Embryonic facial prominence (tissue), 1 donor: Measurements from ENCODE around the gene PAAF1.

Experiments
- DNase-seq: peaks from one replicate; pipeline ENCODE4 v3.0.0-alpha.2; 2016; ENCODE audit errors: extremely low spot score

The PAAF1 gene, protein sequence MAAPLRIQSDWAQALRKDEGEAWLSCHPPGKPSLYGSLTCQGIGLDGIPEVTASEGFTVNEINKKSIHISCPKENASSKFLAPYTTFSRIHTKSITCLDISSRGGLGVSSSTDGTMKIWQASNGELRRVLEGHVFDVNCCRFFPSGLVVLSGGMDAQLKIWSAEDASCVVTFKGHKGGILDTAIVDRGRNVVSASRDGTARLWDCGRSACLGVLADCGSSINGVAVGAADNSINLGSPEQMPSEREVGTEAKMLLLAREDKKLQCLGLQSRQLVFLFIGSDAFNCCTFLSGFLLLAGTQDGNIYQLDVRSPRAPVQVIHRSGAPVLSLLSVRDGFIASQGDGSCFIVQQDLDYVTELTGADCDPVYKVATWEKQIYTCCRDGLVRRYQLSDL

DNA sequence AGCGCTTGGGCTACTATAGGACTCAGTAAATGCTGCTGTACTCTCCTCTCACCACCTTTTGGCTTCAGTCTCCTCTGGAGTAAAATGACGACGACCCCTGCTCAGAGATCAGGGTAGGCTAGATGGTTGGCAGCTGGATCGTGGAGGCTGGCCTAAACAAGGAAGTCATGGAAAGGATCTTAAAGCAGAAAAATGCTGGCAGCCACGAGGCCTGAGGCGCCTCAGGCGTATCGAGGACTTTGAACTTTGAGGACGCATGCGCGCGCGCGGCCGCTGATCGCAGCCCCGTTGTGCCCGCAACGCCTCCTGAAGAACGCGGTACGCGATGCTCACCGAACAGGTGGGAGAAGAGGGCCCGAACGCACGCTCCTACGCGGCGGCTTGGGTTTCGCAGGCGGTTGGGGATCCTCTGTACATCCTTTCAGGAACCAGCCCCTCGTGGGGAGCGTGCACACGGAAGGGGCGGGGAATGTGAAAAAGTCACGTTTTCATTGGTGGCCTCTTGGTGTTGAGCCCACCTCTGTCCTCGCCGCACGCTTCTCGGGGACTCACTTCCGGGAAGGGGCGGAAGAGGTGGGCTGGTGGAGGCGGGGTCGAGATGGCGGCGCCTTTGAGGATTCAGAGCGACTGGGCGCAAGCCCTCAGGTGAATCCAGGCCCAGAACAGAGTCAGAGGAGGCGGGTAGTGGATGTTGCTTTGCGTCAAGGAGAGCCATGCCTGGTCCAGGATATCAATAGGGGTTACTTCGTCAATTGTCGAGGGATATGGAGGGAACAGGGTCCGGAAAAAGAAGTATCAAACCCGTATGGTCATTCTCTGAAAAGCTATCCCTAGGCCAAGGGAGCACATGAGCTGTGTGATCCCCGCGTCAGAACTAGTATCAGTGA, at the start of gene PAAF1, which contains the start of gene COA4:
Gene PAAF1, plus strand, starts transcription at position 576 of the 887 bp plus-strand sequence. Its CDS starts 23 bp downstream, at position 599.
Gene COA4, minus strand, starts transcription at position 423 of the 887 bp plus-strand sequence. CDS start 3,468 bp downstream, outside the sequence.
- peak; percentile 95 for DNase-seq

GRCh38 chr11:73830261-73830660, 46.5 kb upstream of the PAAF1 start:
- no peak for DNase-seq

DNA sequence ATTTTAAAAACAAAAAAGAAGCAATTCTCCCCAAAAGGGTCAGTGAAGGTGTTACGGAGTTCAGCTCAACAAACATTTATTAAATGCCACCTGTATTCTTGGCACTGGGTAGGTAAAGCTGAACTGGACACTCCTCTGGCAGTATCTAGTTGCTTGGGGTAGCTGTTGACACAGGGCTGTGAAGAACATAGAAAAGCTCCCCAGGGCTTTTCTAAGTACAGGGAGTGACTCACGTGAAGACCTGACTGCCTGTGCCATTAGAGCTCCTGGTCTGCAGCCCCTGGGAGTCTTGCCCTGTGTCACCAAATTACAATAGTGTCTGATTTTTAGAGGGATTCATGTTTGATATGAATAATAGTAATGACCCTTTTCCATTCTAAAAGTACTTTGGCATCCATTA, 43.7 kb upstream of the PAAF1 start:
- no peak for DNase-seq

- DNase-seq = no peak
These were observed 38.2 kb upstream of the PAAF1 start for GRCh38 chr11:73838443-73839122.

- no peak for DNase-seq
These were observed 37.7 kb upstream of the PAAF1 start for GRCh38 chr11:73839123-73839457.

DNA sequence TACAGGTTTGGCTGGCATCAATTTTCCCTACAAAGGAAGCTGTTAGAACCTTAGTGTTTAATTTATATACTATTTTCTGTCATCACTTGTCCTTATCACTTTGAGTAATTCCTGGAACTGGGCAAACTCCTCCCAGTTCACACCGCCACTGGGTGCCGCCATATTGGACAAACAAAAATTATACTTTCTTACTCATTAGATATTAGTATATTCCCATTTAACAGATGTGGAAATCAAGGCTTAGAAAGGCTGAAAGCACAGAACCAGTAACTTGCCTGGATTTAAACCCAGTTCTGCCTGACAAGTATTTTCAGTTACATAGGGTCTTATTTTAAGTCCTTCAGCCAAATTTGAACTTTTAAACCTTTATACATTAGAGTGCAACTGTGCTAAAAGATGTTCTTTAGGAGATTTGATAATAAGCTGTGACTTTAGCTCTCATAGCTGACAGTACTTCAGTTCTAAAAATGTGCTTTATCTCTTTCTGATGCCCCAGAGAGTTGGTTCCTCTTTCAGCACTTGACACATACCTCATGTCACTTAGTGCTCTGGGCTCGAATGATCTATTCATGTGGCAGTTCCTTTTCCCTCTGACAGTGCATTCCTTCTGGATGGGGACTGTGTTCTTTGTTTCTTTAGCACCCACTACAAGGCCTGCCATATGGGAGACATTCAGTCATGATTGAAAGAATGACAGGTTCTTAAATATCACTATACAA, 25.6 kb upstream of the PAAF1 start:
- DNase-seq = no peak

DNA sequence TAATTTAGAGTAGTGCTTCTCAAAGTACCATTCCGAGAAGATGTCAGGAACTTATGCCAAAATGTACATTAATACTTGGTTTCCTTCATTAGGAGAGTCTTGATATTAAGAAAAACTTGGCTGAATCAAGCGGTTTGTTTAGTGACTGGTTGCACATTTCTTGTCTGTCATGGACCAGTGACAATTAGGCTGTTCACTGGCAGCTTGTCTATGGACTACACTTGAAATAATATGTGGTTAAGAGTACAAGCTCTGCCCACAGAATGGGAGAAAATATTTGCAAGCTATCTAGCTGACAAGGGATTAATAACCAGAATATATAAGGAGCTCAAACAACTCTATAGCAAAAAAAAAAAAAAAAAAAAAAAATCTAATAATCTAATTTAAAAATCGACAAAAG, 24.8 kb upstream of the PAAF1 start:
- no peak for DNase-seq

GRCh38 chr11:73854680-73855079, 22.1 kb upstream of the PAAF1 start:
- DNase-seq = no peak

GRCh38 chr11:73856031-73856567, 20.7 kb upstream of the PAAF1 start:
- DNase-seq = no peak

DNA sequence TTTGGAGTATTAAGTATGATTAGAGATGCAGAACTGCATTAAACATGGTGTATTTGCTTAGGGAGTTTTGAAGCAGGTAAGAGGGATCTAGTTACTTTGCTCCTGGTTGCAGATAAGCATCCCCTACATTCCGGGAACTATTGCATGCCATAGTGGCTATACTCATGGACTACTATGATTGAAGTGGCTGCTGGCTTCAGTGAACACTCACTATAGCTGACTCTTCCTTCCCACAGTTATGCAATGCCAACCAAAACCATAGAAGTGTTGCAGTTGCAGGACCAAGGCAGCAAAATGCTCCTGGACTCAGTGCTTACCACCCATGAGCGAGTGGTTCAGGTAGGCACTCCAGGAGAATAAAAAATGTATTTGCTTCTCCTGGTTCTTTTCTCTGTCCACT, 17.1 kb upstream of the PAAF1 start:
- DNase-seq = no peak

DNA sequence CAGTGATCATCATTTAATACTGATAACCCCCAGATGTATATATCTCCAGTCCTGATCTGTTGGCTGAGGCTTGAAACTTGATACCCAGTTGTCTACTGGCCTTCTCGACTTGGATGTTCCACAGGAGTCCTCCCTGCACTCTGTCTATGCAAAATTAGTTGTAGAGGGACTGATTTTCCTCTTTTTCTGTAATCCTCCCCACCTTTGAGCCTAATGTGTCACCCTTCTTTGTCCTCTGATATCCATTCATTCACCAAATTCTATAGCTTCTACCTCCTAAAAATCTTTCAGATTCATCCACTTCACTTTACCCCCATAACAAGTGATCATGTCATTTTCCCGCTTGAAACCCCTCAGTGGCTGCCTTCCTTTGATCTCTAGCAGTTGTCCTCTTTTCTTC, 16.6 kb upstream of the PAAF1 start:
- DNase-seq = no peak

GRCh38 chr11:73862986-73863385, 13.8 kb upstream of the PAAF1 start:
- no peak for DNase-seq

GRCh38 chr11:73866095-73866579, 10.7 kb upstream of the PAAF1 start:
- no peak for DNase-seq

DNA sequence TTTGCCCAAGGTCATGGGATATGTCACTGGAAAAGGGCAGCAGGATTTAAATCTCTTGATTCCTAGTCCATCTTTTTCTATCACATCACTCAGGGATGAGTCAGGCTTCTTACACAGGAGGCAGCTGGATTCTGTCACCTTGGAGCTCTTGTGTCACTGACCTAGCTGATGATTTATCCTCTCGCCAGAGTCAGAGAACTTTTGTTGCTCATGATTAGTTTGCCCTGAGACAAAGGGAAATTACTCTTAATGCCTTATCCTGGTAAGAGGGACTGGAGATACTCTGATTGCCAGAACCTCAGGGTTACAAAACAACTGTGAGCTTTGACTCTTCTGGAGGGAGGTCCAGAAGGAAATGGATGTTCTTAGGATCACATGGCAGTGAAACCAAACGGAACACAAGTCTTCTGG, 10.2 kb upstream of the PAAF1 start:
- no peak for DNase-seq

- DNase-seq = no peak
These were observed 7.4 kb upstream of the PAAF1 start for GRCh38 chr11:73869332-73869949.

GRCh38 chr11:73870261-73870660, 6.5 kb upstream of the PAAF1 start:
- DNase-seq = no peak

- DNase-seq = no peak
These were observed 3.9 kb upstream of the PAAF1 start for GRCh38 chr11:73872749-73873357.

GRCh38 chr11:73875380-73875779, 1.4 kb upstream of the PAAF1 start:
- no peak for DNase-seq

- DNase-seq = no peak
These were observed 959 bp upstream of the PAAF1 start for GRCh38 chr11:73875840-73876239.

- DNase-seq = no peak
These were observed 2.0 kb downstream of the PAAF1 start for GRCh38 chr11:73878771-73879170.
